Psoas muscle (tissue), 8 donors: ENCODE results near the gene EPB41L3. TPM values are rescaled to one million over a fixed set of nuclear protein-coding genes. Genes with fewer than 3 reads are reported as not detected.

ENCODE experiments used
- ATAC-seq, 4 donors: fragments of 200-7000 bp; cut with Tn5 transposase; one replicate each; pipeline ENCODE4 v1.9.1; 2020; ENCODE audit warnings: moderate library complexity in 3 of 4, mild to moderate bottlenecking in 2 of 4
- DNase-seq, 2 donors: peaks; one replicate each; pipeline ENCODE4 v3.0.0-alpha.2; 2020
- H3K27ac ChIP-seq: fragments of 200-600 bp; one replicate; pipeline ENCODE4 v1.8.0; 2022
- H3K27me3 ChIP-seq, 3 donors: fragments of 200-600 bp in 1 of 3; one replicate each; pipeline versions ENCODE4 v1.6.1 to v1.8.0; 2013 to 2022; ENCODE audit warnings: low read length in 2 of 3, mild to moderate bottlenecking in 2 of 3, moderate library complexity in 1 of 3; ENCODE audit not compliant: insufficient read depth in 3 of 3
- H3K36me3 ChIP-seq, 2 donors: fragments of 200-600 bp in 1 of 2; one replicate each; pipeline versions ENCODE4 v1.6.1 to v1.8.0; 2013 to 2022; ENCODE audit warnings: low read depth in 1 of 2, mild to moderate bottlenecking in 1 of 2, moderate library complexity in 1 of 2; ENCODE audit not compliant: insufficient read depth in 1 of 2
- H3K4me1 ChIP-seq: fragments of 200-600 bp; one replicate; pipeline ENCODE4 v1.8.0; 2022
- H3K4me3 ChIP-seq: fragments of 200-600 bp; one replicate; pipeline ENCODE4 v1.8.0; 2022; ENCODE audit warnings: mild to moderate bottlenecking
- H3K9me3 ChIP-seq: fragments of 200-600 bp; one replicate; pipeline ENCODE4 v1.8.0; 2022
- WGBS, 3 donors: extraction: QIAGEN DNeasy Blood & Tissue Kit; methylation state at CpG; one replicate each; pipeline versions ENCODE4 v1.1.6 to v1.1.7; 2013; 5-methylcytosine and 5-hydroxymethylcytosine counted together
- intact Hi-C, 2 donors: fragments of 100-400 bp; cut with DNase I; formaldehyde crosslinking; loops; one replicate each; pipeline versions ENCODE4 v1.11.0 to v1.14.2; 2022
- polyA plus RNA-seq, 3 donors: library from polyadenylated mRNA; stranded (reverse); fragments of 200-250 nt; gene quantifications; one replicate each; pipeline ENCODE4 v1.2.3, GENCODE V29; 2013
- total RNA-seq, 4 donors: library from RNA; stranded (reverse); fragmentation: NEBNext Ultra II Directional in 2 of 4; extraction: Animal tissue kit (Norgen Biotek cat#: 25700) in 2 of 4; gene quantifications; one replicate each; pipeline versions ENCODE4 v1.2.1 to v1.2.4, GENCODE V29; 2021 to 2023
- TF ChIP-seq, protein P1 (sequence below): fragments of 200-600 bp; IDR thresholded peaks from one replicate; pipeline ENCODE4 v1.8.0; 2022; ENCODE audit warnings: antibody characterized with exemption
- donor health status: healthy with polysubstance abuse.
- donor health status: DM: no; HTN: no; CAD: no; lungs with moderate emphysema.
- donor health status: Bipolar disorder and iron deficiency.
- donor health status: healthy.
- donor health status: DM: yes; HTN: yes; CAD: no.
- donor health status: DM: no; HTN: no; CAD: no.
- donor health status: DM: no; HTN: no; CAD: no.
- donor health status: DM: yes; HTN: yes; CAD: no.

The EPB41L3 gene
- total and polyA plus RNA-seq, 7 donors, result 1.4 to 23.6 (median 6.0) TPM

- ATAC-seq (no peak), DNase-seq (no peak)
- H3K4me1 ChIP-seq, result no peaks in the 10 kb centered on the region
- no peak overlapping the region for H3K4me3 ChIP-seq
- WGBS, 3 donors, result 95 to 100% (median 97%) methylated on average over 2 of the region's 2 CpGs
- peaks cover 0 to 3% (median 0%) of the 10 kb centered on the region in 3 donors for H3K27me3 ChIP-seq
- TF ChIP-seq, protein P1, sequence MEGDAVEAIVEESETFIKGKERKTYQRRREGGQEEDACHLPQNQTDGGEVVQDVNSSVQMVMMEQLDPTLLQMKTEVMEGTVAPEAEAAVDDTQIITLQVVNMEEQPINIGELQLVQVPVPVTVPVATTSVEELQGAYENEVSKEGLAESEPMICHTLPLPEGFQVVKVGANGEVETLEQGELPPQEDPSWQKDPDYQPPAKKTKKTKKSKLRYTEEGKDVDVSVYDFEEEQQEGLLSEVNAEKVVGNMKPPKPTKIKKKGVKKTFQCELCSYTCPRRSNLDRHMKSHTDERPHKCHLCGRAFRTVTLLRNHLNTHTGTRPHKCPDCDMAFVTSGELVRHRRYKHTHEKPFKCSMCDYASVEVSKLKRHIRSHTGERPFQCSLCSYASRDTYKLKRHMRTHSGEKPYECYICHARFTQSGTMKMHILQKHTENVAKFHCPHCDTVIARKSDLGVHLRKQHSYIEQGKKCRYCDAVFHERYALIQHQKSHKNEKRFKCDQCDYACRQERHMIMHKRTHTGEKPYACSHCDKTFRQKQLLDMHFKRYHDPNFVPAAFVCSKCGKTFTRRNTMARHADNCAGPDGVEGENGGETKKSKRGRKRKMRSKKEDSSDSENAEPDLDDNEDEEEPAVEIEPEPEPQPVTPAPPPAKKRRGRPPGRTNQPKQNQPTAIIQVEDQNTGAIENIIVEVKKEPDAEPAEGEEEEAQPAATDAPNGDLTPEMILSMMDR, result no peak
- H3K27ac ChIP-seq, result no peak overlapping the region
- H3K9me3 ChIP-seq, result peaks cover 5% of the 10 kb centered on the region
- intact Hi-C loops, result no loop called here
- H3K36me3 ChIP-seq, result no peaks in the 10 kb centered on the region
Measured at GRCh38 chr18:5484526-5484925, 59.3 kb downstream of the EPB41L3 start.

DNA sequence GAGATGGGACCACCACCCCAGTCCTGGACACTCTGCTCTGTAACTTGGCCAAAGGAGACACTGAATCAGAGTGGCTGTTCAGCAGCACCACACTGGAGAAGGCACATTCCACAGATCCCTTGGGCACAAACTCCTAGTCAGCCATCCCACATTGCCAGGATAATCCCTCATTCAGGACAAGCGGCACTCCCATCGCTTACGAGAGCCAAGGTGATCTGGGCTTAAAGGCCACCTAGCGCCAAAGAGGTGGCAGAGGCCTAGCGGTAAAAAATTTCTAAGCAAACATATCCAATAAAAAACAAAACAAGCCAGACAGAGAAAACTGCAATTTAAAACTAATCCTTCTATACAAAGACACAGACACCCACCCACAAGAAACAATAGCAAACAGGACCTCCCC, 62.2 kb downstream of the EPB41L3 start:
- TF ChIP-seq, protein P1, result no peak
- Histone ChIP-seq H3K27me3 (no peaks in the 10 kb centered on the region), H3K4me1 (no peaks in the 10 kb centered on the region), H3K9me3 (peaks cover 5% of the 10 kb centered on the region), H3K27ac (no peak overlapping the region), H3K4me3 (no peak overlapping the region), H3K36me3 (no peaks in the 10 kb centered on the region)
- intact Hi-C loops, result no loop called here
- WGBS, 3 donors, result 94 to 99% (median 97%) methylated on average over 5 of the region's 5 CpGs
- no peak for DNase-seq
- ATAC-seq, result no peak

GRCh38 chr18:5478261-5478660, 65.5 kb downstream of the EPB41L3 start:
- Histone ChIP-seq H3K36me3 (no peaks in the 10 kb centered on the region), H3K27ac (no peak overlapping the region), H3K9me3 (no peaks in the 10 kb centered on the region), H3K27me3 (no peaks in the 10 kb centered on the region), H3K4me1 (no peaks in the 10 kb centered on the region), H3K4me3 (no peak overlapping the region)
- TF ChIP-seq, protein P1, result no peak
- ATAC-seq (no peak), DNase-seq (no peak)
- intact Hi-C loops, result no loop called here
- WGBS, 3 donors, result 69 to 78% (median 77%) methylated on average over 4 of the region's 4 CpGs

- intact Hi-C loops, result no loop called here
- no peaks in the 10 kb centered on the region for H3K9me3 ChIP-seq
- H3K36me3 ChIP-seq, result no peaks in the 10 kb centered on the region
- no peak for DNase-seq
- TF ChIP-seq, protein P1, result no peak
- no peak for ATAC-seq
- H3K27me3 ChIP-seq, result no peaks in the 10 kb centered on the region
- 66 to 74% (median 66%) methylated on average over 6 of the region's 6 CpGs for WGBS, 3 donors
- no peaks in the 10 kb centered on the region for H3K4me1 ChIP-seq
- H3K27ac ChIP-seq, result no peak overlapping the region
- H3K4me3 ChIP-seq, result no peak overlapping the region
Measured at GRCh38 chr18:5476961-5477800, 66.6 kb downstream of the EPB41L3 start.
